Non-pigmented ciliary epithelial cell (primary cell): ENCODE results near the gene TBX3.

Experiments used
- DNase-seq: peaks from one replicate; pipeline ENCODE4 v3.0.0-alpha.2; 2010; ENCODE audit warnings: low read depth

TBX3 gene

GRCh38 chr12:114682785-114683708 lies 928 bp downstream of the TBX3 start:
- no peak for DNase-seq

- no peak for DNase-seq
Observed at GRCh38 chr12:114682106-114682784, 1.7 kb downstream of the TBX3 start.

- no peak for DNase-seq
Observed at GRCh38 chr12:114681116-114681871, 2.7 kb downstream of the TBX3 start.

- DNase-seq: no peak
Observed at GRCh38 chr12:114680604-114681069, 3.3 kb downstream of the TBX3 start.

- DNase-seq: no peak
Observed at GRCh38 chr12:114679942-114680341, 4.0 kb downstream of the TBX3 start.

- no peak for DNase-seq
Observed at GRCh38 chr12:114679452-114679875, 4.5 kb downstream of the TBX3 start.

GRCh38 chr12:114678718-114679117 lies 5.3 kb downstream of the TBX3 start:
- no peak for DNase-seq

GRCh38 chr12:114678028-114678427 lies 5.9 kb downstream of the TBX3 start:
- DNase-seq: no peak

DNA sequence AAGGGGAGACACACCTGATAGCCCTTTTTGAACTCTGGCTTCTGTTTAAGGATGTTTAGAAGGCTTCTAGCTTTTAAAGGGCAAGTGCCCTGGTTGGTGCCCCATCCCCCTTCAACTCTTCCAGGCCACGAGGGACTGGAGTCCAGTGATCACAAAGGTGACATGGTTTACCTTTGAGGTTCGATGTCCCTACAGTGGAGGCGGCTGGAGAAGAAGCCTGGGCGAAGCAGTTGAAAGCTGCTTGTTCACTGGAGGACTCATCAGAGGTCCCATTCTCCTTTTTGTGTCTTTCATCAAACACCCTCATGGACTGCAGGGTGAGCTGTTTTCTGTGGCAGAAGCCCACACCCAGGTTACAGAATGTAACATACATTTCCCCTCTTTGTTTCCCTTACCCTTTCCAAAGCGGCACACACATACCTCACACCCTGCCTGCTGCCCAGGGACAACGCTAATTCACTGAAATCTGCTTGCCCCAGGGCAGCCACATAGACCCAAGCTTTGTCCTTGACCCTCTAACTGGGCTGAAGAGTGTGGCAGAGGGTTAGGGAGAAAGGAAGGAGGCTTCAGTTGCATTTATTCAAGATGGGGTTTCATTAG lies 7.7 kb downstream of the TBX3 start:
- DNase-seq: no peak

- no peak for DNase-seq
Observed at GRCh38 chr12:114674251-114675047, 9.5 kb downstream of the TBX3 start.

- DNase-seq: no peak
Observed at GRCh38 chr12:114673901-114674250, 10.1 kb downstream of the TBX3 start.

GRCh38 chr12:114673169-114673833 lies 10.7 kb downstream of the TBX3 start:
- no peak for DNase-seq

DNA sequence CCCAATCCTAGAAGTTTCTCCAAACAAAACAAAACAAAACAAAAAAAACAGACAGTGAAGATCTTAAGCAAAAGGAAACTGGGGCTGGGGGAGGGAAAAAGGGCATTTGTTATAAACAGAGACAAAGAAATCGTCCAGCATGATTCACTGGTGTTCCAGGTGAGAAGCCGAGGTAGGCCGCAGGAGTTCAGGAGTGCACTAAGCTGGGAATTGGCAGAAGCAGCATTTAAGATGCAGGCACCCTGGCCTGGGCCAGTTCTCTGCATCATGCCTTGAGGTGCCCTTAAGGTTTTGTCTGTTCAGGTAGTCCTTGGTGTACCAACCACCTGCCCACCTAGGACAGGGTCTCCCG lies 11.2 kb downstream of the TBX3 start:
- DNase-seq: no peak

GRCh38 chr12:114671443-114672411 lies 12.2 kb downstream of the TBX3 start:
- DNase-seq: no peak

DNA sequence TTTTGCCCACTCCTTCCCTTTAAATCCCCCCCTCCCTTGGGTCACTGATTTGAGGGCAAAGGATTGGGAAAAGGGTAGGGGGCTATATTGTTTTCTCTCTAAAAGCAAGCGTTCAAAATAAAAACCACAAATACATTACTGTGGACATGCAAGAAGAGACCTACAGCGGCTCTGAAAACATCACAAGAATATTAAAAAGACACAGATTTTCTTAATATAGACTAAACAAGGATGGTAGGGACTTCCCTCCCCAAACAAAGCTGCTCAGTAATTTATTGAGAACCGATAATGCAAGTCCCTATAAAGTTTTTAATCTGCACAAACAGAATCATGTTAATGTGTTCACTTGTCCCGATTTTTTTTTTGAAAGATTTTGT lies 12.9 kb downstream of the TBX3 start:
- no peak for DNase-seq

GRCh38 chr12:114670291-114670980 lies 13.5 kb downstream of the TBX3 start:
- DNase-seq: no peak

DNA sequence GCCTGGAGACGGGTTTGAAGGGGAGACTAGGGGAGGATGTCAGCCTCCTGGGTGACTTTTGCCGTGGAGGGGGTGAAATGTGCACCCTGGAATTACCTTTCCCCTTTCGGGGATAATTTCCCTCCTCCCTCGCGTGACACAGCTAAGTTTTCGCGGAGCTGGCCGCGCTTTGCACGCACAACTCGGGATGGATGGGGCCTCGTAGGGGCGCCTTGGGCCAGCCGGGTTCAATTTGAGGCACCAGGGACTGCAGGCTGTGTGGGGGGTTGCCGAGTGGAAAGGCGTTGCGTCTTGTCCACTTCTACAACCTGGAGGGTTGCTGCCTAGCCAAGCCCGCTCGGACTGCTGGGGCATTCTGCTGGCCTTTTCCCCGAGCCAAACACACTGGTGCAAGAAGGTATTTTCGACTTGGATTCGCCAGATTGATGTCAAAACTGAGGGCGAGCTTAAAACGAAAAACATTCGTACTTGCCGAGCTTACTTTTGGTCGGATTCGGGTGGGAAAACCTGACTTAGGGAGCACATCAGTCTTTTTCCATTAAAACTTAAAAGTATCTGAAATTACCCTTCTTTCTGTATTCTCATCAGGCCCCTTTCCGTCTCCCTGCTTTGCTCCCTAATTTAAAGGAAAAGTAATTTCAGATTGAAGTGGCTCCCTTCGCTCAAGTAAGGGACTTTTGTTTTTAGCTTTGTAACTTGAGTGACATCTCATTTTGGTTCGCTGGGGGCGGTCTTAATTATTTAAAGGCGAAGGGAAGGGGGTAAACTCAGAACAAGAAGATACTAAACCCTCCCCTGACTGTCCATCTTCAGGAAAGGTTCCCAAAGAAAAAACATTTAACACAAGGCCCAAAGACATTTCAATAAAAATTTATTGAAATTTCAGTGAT lies 14.3 kb downstream of the TBX3 start:
- no peak for DNase-seq

- no peak for DNase-seq
Observed at GRCh38 chr12:114668886-114669288, 15.1 kb downstream of the TBX3 start.
